ENCODE data around the gene PAQR7.

The PAQR7 gene

GRCh38 chr1:25903986-25904385, 28.5 kb upstream of the PAQR7 start:
- no peak for DNase-seq

- DNase-seq, result no peak
Measured at GRCh38 chr1:25902462-25902861, 27.0 kb upstream of the PAQR7 start.

DNA sequence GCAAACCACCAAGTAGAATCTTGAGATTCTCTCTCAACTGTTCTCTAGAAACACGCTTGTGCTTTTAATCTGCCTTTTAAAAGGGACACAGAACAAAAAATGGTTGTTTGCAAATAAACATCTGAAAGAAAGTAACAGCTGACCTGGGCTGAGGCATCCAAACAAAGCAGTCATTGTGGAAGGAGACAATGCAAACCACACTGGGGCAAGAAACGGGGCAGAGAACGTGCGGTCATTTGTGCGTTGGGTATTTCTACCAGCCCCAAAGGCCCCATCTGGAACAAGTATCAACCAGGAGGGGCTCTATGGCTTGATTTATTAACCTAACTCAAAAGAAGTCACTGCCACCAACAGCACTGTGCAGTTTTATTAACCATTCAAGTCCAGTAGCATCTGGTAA, 24.7 kb upstream of the PAQR7 start:
- DNase-seq, result peak in 36 of 58 donors; percentile 9 to 86 (median 53)

DNA sequence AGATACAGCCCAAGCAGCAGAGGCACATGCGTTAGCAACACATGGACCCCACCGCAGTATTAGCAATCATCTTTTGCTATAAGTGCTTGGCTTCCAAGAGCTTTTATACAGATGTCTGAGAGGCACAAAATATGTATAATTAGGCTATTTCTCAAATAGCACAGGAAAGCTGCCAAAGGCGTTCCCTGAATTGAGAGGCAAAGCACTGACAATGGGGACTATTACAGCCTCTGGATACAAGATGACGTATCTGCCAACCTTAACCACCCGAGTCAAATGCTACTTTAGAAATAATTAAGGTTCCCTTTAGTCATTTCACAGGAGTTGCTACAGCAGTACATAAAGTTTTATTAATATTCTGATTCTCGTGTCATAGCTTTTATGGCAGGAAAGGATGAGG, 24.3 kb upstream of the PAQR7 start:
- DNase-seq, result peak in 5 of 58 donors; percentile 13 to 37 (median 31)

GRCh38 chr1:25898223-25899015, 22.9 kb upstream of the PAQR7 start:
- no peak for DNase-seq

DNA sequence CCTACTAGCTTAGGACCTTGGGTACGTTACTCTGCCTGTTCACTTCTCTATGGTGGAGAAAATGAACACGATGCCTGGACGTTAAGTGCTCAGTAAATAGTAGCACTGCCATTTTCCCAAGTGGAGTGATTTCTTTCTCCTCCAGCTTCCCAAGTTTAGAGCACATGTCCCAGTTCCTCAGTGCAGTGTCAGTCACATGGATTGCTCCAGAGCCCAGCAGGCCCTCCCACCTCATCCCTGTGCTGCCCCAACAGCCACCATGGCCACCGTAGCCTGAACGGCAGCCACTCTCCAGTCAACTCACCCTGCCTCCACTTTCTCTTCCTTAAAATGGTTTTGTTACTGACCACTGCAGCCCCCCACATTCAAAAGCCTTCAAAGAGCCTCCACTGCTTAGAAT, 22.2 kb upstream of the PAQR7 start:
- peak in 6 of 58 donors; percentile 16 to 28 (median 24) for DNase-seq

GRCh38 chr1:25896266-25896665, 20.8 kb upstream of the PAQR7 start:
- DNase-seq, result no peak

DNA sequence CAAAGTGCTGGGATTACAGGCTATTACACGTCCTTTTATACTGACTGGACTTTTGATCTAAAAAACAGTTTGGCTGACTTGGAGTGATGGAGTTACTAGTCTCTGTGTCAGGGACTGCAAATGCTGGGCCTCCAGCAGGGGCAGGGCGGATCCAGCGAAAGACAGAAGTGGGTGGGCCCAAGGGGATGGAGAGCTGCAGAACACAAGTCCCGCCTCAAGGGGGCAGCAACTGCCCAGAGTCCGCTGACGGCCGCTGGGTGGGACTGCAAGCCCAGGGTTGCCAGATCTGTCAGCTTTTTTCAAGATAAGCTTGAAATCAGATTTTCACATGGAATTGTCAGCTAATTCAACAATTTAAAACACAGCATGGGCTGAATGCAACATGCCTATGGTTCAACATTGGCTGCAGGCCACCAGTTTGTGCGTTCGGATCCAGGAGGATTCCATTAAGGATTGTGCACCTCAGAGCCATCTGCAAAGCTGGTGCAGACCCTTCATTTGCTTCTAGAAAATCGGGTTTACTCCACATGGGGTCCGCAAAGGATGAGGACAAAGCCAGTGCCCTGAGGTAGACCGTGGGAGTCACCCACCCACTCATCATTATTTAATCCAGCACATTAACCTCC, 20.0 kb upstream of the PAQR7 start:
- peak; percentile 30 to 95 (median 85) for DNase-seq

DNA sequence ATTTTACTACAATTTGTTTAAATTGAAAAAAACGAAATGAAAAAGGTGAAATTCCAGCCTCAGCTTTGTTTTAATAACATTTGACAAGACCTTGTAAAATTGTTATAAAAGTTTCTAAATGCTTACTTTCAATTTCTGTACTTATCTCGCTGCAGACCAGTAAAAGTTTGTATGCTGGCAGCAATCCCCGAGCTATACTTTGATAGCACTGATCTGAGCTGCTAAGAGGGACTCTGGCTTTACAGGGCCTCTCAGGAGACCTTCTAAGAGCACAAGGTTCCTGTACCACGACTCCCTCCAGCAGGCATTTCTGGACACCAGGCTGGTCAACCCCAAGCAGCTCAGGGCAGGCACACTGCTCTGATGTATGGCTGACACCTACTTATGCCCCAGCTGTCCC, 17.6 kb upstream of the PAQR7 start:
- no peak for DNase-seq

- DNase-seq, result no peak
Measured at GRCh38 chr1:25891606-25892005, 16.1 kb upstream of the PAQR7 start.

- DNase-seq, result no peak
Measured at GRCh38 chr1:25890239-25891034, 14.9 kb upstream of the PAQR7 start.

GRCh38 chr1:25889470-25889869, 14.0 kb upstream of the PAQR7 start:
- no peak for DNase-seq

DNA sequence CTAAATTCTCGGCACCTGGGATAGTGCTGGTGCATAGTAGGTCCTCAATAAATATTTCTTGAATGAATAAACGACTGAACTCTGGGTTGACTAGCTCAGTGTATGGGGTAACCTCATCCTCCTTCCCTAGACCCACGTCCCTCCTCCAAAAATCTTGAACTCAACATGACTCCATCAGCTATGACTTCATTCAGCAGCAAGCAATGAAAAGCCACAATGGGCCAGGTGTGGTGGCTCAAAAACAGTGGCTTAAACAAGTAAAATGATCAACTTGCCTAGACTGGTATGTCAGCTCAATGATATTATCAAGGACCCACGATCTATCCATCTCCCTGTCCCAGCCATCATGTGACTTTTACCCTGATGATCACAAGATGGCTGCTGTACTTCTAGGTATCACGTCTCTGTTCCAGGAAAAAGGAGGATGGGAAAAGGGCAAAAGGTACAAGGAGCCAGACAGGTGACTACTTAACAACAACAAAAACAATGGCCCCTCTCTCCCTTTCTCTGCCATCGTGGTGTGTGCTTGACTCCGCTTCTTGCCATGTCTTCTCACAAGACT, 13.0 kb upstream of the PAQR7 start:
- no peak for DNase-seq

DNA sequence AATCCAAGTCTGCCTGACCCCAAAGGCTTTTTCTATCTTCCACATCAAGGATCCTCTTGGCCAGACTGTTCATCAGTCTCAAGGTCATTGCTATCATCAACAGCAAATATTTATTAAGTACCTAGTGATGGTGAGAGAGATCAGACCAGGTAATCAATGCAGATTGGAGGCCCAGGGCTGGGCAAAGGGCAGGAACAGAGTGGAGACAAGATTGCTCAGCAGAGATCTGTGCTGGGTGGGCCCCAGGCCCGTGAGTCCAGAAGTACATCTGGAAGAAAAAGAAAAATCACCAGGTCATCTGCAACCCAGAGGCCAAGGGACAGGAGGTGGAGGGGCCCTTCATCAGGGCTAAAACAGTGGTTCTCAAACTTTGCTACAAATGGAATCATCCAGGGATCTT, 10.1 kb upstream of the PAQR7 start:
- no peak for DNase-seq

DNA sequence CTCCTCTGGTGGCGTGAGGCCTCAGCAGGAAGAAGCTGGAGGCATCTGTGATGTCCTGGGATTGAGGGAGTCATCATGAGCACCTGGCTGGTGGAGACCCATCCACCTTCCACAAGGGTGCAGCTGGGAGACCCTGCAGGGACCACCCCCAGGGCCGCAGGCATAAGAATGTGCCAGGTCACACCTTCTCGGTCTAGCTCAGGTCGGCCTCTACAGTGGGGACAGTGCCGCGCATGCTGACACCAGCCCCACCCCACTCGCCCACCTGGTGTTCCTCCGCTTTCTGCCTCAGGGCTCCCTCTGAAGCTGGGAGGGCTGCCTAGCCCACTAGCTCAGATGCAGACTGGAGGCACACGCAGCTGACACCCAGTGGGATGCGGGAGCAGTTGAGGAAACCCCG, 5.8 kb upstream of the PAQR7 start:
- DNase-seq, result no peak

DNA sequence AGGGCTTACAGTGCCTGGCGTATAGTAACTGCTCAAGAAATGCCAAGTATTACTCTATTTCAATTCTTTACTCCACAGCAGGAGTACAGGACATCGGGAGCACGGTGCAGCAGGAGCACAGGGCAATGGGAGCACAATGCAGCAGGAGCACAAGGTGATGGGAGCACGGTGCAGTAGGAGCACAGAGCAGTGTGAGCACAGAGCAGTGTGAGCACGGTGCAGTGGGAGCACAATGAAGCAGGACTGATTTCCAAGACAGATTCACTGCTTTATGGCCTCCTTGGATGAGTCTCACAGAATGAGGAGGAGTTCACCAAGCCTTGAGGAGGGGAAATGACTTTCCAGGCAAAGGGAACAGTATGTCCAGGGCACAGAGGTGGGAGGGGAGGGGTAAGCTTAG, 5.0 kb upstream of the PAQR7 start:
- DNase-seq, result no peak

DNA sequence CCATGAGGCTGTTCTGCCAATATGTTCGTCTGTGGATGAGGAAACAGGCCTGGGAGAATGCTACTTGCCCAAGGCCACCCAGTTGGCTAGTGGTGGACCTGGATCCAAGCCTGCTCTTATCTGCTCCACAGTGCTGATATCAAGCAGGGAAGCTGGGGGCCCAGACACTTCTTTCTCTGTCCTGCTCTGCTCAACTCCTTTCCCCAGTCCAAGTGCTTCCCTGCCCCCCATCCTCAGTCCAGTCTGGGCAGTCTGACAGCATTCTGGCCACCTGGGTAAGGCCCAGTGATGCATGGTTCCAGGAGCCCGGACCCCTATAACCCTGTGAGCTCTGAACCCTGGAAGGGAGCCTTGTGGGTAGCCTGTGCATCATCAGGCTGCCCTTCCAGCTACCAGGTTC, 4.2 kb upstream of the PAQR7 start:
- no peak for DNase-seq

- no peak for DNase-seq
Measured at GRCh38 chr1:25878690-25879089, 3.2 kb upstream of the PAQR7 start.

DNA sequence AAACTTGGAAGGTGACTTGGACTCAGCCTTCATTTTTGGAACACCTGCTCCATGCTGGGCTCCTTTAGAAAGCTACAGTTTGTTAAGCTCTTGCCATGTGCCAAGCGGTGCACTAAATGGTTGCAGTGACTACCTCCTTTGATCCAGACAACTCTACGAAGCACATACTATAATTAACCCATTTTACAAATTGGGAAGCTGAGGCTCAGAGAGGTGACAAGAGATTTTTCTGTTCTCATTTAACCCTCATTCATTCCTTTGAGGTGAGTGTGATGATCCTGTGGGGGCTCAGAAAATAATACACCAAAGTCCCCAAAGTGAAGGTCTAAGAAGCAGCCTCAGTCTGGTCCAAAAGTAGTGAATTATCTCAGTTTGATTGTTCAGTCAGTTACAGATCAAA, 1.6 kb upstream of the PAQR7 start:
- DNase-seq, result no peak

GRCh38 chr1:25876693-25877077, 1.2 kb upstream of the PAQR7 start:
- DNase-seq, result no peak

- DNase-seq, result peak in 5 of 58 donors; percentile 47 to 72 (median 62)
Measured at GRCh38 chr1:25875856-25876692, 566 bp upstream of the PAQR7 start.

Data from anterior cingulate cortex (tissue), 58 donors.